ENCODE measurements around the gene PPP2R2B.
"Not testable (repeated sequence)": the region's sequence is repeated elsewhere in the genome, so short reads cannot be mapped to it uniquely, and the experiment has no call there.

The PPP2R2B gene

DNA sequence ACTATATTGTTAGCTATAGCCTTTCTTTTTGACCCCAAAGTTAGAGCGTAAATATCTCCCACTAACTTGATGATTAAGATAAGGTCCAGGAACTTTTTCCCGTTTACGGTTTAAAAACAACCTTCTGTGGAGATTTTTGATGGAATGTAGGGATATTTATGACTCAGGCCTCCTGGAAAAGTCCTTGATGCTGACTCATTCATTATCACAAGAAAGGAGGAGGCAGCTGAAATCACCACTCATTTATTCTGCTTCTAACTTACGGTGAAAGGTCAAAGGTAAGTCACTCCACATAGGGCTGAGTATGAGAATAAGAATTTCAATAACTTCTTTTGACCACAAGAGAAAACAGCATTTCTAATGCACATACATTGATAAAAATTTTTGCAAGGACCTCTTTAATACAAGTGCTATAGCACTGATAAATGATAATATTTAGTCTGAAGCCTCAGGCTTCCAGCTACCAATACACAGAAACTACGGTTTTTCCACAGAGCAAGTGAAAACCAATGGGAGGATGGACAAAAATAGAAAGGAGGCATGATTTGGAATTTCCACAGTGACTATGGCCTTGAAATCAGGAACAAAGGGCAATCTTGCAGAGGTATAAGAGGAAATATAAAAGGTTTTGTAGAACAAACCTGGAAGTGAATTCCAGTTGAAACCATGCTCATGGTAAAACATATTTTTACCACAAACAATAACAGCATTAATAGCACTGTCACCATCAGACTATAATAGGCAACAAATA lies 146.5 kb downstream of the PPP2R2B start:
- DNase-seq = no peak

- DNase-seq = not testable (repeated sequence)
Measured at GRCh38 chr5:146728746-146729145, 149.8 kb downstream of the PPP2R2B start.

DNA sequence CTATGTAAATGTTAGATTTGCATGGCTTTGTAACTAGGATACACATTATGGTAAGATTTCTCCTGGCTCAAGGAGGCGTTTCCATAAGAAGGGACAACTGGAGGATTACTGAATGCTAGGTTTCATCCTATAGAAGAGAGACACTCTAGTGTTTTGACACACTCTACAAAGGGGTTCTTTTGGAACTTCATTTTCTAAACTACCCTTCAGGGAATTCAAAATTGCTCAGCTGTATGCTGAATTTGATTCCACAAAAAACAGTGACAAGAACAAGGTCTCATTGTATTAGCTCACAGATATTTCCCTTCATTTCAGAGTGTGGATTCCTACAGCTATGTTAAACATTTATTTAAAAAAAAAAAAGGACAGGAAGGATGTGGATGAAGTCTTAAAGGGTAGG lies 151.7 kb downstream of the PPP2R2B start:
- DNase-seq = no peak

DNA sequence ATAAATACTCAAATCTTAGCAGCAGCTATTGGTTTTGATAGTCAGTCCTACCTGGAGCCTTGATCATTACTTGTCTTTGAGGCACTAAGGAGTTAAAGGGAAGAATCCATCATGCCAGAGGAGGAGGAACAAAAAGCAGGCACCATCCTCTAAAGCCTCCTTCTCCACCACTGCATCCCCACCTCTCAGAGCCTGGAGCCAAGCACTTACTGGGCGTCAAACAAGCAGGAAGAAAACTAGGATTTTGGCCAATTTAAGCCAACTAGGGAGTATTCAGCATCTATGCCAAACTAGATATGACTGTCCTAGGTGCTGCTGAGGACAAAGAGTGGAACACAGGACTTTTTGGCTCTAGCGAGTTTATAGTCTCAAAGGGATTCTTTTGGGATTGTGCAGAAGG lies 152.5 kb downstream of the PPP2R2B start:
- no peak for DNase-seq

- no peak for DNase-seq
Measured at GRCh38 chr5:146725025-146725424, 153.5 kb downstream of the PPP2R2B start.

DNA sequence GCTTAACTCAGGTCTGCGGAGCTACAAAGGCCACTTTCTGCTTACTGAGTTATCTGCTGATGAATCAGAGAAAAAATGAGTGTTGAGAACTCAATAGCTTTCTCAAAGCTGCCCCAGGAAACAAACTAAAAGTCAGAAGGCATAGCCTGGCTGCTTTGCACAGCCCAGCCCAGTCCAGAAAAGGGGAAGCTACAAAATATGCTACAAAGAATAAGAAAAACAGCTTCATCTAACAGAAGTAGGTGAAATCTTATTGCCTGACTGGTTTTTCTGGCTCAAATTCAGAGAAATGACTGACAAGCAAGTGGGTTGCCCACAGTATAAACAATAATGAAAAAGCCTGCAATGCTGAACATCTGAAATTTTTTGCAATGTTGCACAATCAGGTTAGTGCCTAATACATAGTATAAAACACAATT lies 156.2 kb downstream of the PPP2R2B start:
- DNase-seq = no peak

GRCh38 chr5:146721073-146721815 lies 157.3 kb downstream of the PPP2R2B start:
- no peak for DNase-seq

DNA sequence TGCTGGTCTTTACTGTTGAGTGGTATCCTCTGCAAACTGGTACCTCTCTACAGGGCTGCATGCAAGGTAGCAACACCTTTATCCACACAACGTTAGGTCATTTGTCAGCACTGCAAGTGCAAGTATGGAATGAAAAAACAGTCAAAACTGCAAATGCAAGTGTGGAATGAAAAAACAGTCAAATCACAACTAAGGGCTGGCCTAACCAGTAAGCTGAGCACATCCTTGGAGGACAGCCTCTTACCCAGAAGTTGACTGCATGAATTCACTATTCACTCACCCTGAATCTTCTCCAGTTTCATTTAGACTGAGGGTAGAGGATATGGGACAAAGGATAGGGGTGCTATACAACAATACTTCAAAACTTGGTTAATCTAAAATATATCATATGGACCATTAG lies 158.4 kb downstream of the PPP2R2B start:
- DNase-seq = no peak

GRCh38 chr5:146719179-146719578 lies 159.4 kb downstream of the PPP2R2B start:
- no peak for DNase-seq

DNA sequence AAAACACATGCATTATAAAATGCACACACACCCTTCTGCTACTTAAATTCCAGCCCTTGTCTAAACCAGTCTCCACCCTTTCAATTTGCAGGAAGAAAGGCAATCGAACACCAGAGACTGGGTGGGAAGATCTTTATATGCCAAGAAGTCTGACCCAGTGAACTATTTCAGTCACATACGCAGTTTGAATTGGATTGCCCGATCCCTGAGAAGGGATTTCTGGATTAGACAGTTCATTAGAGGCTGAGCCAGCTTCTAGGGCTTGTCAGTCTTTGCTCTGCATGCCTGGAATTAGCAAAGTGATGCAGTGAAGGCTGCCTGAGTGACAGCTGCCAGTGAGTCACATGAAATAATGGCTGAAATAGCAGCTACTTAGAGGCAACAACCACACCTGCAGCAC lies 159.9 kb downstream of the PPP2R2B start:
- DNase-seq = no peak

GRCh38 chr5:146717951-146718350 lies 160.6 kb downstream of the PPP2R2B start:
- no peak for DNase-seq

GRCh38 chr5:146716636-146717035 lies 161.9 kb downstream of the PPP2R2B start:
- no peak for DNase-seq

- DNase-seq = no peak
Measured at GRCh38 chr5:146710348-146710747, 168.2 kb downstream of the PPP2R2B start.

GRCh38 chr5:146707316-146707715 lies 171.2 kb downstream of the PPP2R2B start:
- DNase-seq = no peak

GRCh38 chr5:146706321-146706972 lies 172.1 kb downstream of the PPP2R2B start:
- no peak for DNase-seq

DNA sequence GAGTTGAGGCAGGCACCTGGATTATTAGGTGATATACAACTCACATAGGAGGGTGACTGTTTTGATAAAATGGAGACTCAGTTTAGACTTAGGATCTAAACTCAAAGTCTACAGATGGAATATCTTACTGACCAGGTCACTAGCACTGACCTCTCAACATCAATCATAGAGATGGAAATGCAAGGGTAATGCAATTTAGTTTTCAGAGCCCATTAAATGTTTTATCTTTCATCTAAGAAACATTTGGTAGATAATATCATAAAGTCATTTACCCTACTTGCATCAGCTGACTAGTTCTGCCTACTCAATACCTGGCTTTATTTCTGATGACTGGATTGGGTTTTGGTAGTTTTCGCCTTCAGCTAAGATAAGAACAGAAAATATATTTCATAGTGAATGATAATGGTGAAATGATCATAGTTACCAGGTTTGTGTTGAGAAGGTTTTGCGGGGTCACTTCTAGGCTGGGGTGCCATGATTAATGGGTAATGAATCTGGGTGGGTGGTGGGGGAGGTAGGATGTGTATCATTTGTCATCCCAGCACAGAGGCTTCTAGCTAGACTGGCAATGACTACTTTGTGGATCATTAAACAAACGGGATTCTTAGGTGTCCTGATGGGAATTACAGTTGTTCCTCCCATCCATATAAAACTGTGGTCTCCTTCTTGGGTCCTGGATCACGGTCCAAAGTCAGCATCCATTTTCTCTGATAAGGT lies 173.4 kb downstream of the PPP2R2B start:
- no peak for DNase-seq

- no peak for DNase-seq
Measured at GRCh38 chr5:146703899-146704298, 174.7 kb downstream of the PPP2R2B start.

DNA sequence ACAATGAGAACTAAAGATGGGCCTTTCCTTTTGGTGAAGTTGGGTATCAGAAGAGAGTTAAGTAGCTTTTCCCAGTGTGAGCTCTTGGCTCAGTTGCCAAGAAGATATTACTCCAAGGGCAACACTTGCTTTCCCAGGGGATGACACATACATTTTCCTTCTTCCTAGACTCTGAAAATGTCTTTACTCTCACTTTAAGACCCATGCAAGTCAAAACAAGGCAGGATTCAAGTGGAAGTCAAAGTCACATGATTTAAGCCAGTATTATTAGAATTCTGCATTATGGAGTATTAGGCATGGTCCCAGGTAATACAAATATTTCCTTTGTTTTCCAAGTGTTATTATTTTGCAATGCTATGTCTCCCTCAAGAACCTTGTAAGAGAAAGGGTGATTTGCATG lies 175.1 kb downstream of the PPP2R2B start:
- no peak for DNase-seq

DNA sequence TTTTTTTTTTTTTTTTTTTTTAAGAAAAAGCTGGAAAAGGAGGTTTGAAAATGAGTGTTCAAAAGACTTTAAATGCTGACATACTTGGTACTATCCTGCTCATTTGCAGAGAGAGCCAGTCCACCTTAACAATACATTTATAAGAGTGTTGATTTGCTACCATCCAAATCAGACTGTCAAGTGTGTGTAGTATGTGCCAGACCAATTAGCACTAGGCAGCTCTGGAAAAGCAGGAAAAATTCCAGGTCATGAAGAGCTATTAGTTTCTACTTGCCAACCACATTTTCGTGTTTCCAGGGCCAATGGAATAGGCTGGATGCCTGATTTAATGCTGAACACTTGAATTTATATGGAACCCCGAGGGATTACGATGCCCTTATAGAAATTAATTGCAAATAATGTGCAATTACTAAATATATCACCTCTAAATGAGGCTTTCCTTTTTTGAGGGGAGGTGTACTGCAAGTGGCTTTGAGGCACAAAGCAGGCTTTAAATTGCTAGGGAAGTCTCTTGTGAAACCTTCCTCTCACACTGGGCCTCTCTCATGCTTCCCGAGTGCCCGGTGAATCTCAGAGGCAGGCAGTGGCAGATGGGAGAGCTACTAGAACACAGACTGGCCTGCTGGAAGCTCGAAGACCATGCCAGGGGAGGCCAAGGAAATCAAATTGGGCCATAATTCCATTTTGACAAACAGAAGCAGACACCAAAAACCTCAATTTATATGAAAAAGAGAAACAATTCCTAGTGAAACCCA lies 178.7 kb downstream of the PPP2R2B start:
- DNase-seq = no peak

GRCh38 chr5:146699138-146699537 lies 179.4 kb downstream of the PPP2R2B start:
- DNase-seq = no peak

GRCh38 chr5:146698651-146699050 lies 179.9 kb downstream of the PPP2R2B start:
- no peak for DNase-seq

DNA sequence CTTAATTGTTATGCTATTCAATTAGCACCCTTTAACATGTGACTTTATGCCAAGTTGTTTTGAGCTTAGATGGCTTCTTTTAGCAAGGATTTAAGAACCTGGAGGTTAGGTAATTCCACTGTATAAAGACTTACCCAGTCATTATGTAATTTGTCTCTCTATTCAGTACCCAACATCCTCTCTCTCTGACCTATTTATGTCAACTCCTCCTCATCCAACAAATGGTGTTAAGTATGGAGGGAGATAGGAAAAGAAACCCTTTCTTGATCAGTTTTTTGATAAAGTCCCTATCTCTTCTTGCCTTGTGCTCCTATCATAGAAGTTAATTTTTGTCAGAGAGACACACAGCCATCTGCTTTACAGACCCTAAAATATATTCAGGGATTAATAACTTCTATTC lies 181.3 kb downstream of the PPP2R2B start:
- DNase-seq = no peak

- no peak for DNase-seq
Measured at GRCh38 chr5:146695646-146696045, 182.9 kb downstream of the PPP2R2B start.
